MM.1S (cell line): ENCODE data around the gene ERC2.

Experiments
- CTCF ChIP-seq: fragments of 300-600 bp; sonication (generic); IDR thresholded peaks from 2 replicates; pipeline ENCODE4 v1.5.1; 2016; ENCODE audit warnings: antibody characterized with exemption, low read length, mixed read lengths
- EZH2 ChIP-seq: fragments of 300-600 bp; sonication (generic); optimal IDR thresholded peaks from 2 replicates; pipeline ENCODE3; 2017; ENCODE audit warnings: low read depth, mild to moderate bottlenecking, antibody characterized with exemption, low read length, mixed read lengths

GRCh38 chr3:55525436-55525835 is 942.8 kb downstream of the ERC2 start:
- TF ChIP-seq EZH2 = no peak
- TF ChIP-seq CTCF = no peak
